NT2/D1 (cell line): ENCODE data around the gene TPM4.

Experiments
- YY1 ChIP-seq: IDR thresholded peaks from 2 replicates; pipeline ENCODE4 v1.6.1; 2011; ENCODE audit not compliant: insufficient read length, insufficient read depth
- ZNF274 ChIP-seq: IDR thresholded peaks from 2 replicates; pipeline ENCODE4 v1.6.1; 2011; ENCODE audit warnings: mild to moderate bottlenecking, low read depth, low read length

GRCh38 chr19:16116067-16116466, 39.8 kb downstream of the TPM4 start:
- TF ChIP-seq YY1 = no peak
- TF ChIP-seq ZNF274 = no peak
